HG03521 (cell line): Measurements from ENCODE around the gene IGF1R.

ENCODE experiments used
- ATAC-seq: cut with Tn5 transposase; IDR thresholded peaks from one replicate; pipeline ENCODE4 v1.9.1; 2021; ENCODE audit warnings: mild to moderate bottlenecking, moderate library complexity; ENCODE audit not compliant: unreplicated experiment

IGF1R gene

GRCh38 chr15:98772895-98773294, 124.6 kb downstream of the IGF1R start:
- no peak for ATAC-seq

GRCh38 chr15:98773616-98774015, 125.3 kb downstream of the IGF1R start:
- no peak for ATAC-seq

GRCh38 chr15:98774756-98775497, 126.6 kb downstream of the IGF1R start:
- no peak for ATAC-seq

- ATAC-seq = no peak
Observed at GRCh38 chr15:98775498-98776230, 127.3 kb downstream of the IGF1R start.

- ATAC-seq = peak; percentile 47
Observed at GRCh38 chr15:98776607-98777281, 128.4 kb downstream of the IGF1R start.

- no peak for ATAC-seq
Observed at GRCh38 chr15:98777426-98777825, 129.1 kb downstream of the IGF1R start.

GRCh38 chr15:98778263-98778959, 130.1 kb downstream of the IGF1R start:
- no peak for ATAC-seq

- ATAC-seq = no peak
Observed at GRCh38 chr15:98778960-98779359, 130.6 kb downstream of the IGF1R start.

- ATAC-seq = peak; percentile 84
Observed at GRCh38 chr15:98779463-98780071, 131.2 kb downstream of the IGF1R start.

- ATAC-seq = no peak
Observed at GRCh38 chr15:98781838-98782237, 133.5 kb downstream of the IGF1R start.

- no peak for ATAC-seq
Observed at GRCh38 chr15:98782801-98783200, 134.5 kb downstream of the IGF1R start.

- ATAC-seq = no peak
Observed at GRCh38 chr15:98785431-98785806, 137.1 kb downstream of the IGF1R start.

- peak; percentile 73 for ATAC-seq
Observed at GRCh38 chr15:98785807-98786621, 137.7 kb downstream of the IGF1R start.

- no peak for ATAC-seq
Observed at GRCh38 chr15:98786717-98787116, 138.4 kb downstream of the IGF1R start.

GRCh38 chr15:98787194-98787593, 138.9 kb downstream of the IGF1R start:
- ATAC-seq = no peak

- ATAC-seq = no peak
Observed at GRCh38 chr15:98787936-98788757, 139.8 kb downstream of the IGF1R start.

- no peak for ATAC-seq
Observed at GRCh38 chr15:98789020-98789419, 140.7 kb downstream of the IGF1R start.

GRCh38 chr15:98790270-98790669, 141.9 kb downstream of the IGF1R start:
- no peak for ATAC-seq

GRCh38 chr15:98791046-98791701, 142.8 kb downstream of the IGF1R start:
- no peak for ATAC-seq
